Naive thymus-derived CD8-positive, alpha-beta T cell (primary cell): Measurements from ENCODE around the gene MIPEP. TPM values are rescaled to one million over a fixed set of nuclear protein-coding genes. Genes with fewer than 3 reads are reported as not detected.
"Not testable (repeated sequence)": the region's sequence is repeated elsewhere in the genome, so short reads cannot be mapped to it uniquely, and the experiment has no call there.

Experiments
- ATAC-seq, 2 donors: fragments of 150-1000 bp; cut with Tn5 transposase in 1 of 2; sonication (Bioruptor Pico), chemical (Tn5 transposase) in 1 of 2; 1 replicate in 1 of 2; 2 replicates in 1 of 2; pipeline ENCODE4 v1.10.0; 2021; ENCODE audit warnings: mild to moderate bottlenecking in 2 of 2, moderate library complexity in 2 of 2
- POLR2A ChIA-PET: fragments of 350-600 bp; sonication (Branson Sonifier 250); formaldehyde crosslinking; loops from one replicate; lab custom pipeline; 2021; ENCODE audit warnings: antibody characterized with exemption; lab: Charles Lee
- DNase-seq, 10 donors: peaks; one replicate each; pipeline versions ENCODE4 v3.0.0 to v3.0.0-alpha.2; 2020 to 2022
- H3K27ac Mint-ChIP-seq, 10 donors: one replicate each; pipeline ENCODE4 v1.8.0; 2020 to 2022; ENCODE audit warnings: mild to moderate bottlenecking in 10 of 10, mixed read lengths in 10 of 10, moderate library complexity in 4 of 10, inconsistent platforms in 1 of 10
- H3K27me3 Mint-ChIP-seq, 5 donors: one replicate each; pipeline ENCODE4 v1.8.0; 2021 to 2022; ENCODE audit warnings: mixed read lengths in 5 of 5
- H3K36me3 Mint-ChIP-seq, 3 donors: one replicate each; pipeline ENCODE4 v1.8.0; 2020 to 2022; ENCODE audit warnings: mixed read lengths in 3 of 3, mild to moderate bottlenecking in 2 of 3, inconsistent platforms in 1 of 3
- H3K4me1 Mint-ChIP-seq, 4 donors: one replicate each; pipeline ENCODE4 v1.8.0; 2021 to 2022; ENCODE audit warnings: mixed read lengths in 4 of 4
- H3K4me3 Mint-ChIP-seq, 10 donors: one replicate each; pipeline ENCODE4 v1.8.0; 2020 to 2022; ENCODE audit warnings: mild to moderate bottlenecking in 10 of 10, mixed read lengths in 10 of 10, moderate library complexity in 6 of 10, inconsistent platforms in 1 of 10
- H3K9me3 Mint-ChIP-seq, 9 donors: one replicate each; pipeline ENCODE4 v1.8.0; 2020 to 2022; ENCODE audit warnings: mixed read lengths in 9 of 9, mild to moderate bottlenecking in 3 of 9, inconsistent platforms in 1 of 9, moderate library complexity in 1 of 9
- polyA plus RNA-seq, 3 donors: library from polyadenylated mRNA; unstranded; fragments of 300-500 nt; fragmentation: Illumina TruSeq; gene quantifications; one replicate each; pipeline ENCODE4 v1.2.3, GENCODE V29; 2021
- total RNA-seq, 8 experiments: library from RNA in 2 of 8; stranded (reverse) in 2 of 8; gene quantifications; one replicate each; pipeline ENCODE4 v1.2.3 and lab custom pipeline; 2021 to 2026

MIPEP gene
- total and polyA plus RNA-seq, 5 experiments from 2014 or later = 9.4 to 16.6 (median 14.0) TPM

- Mint-ChIP-seq H3K27me3 (peaks cover 0 to 1% (median 0%) of the 10 kb centered on the region in 5 donors), H3K27ac (no peak overlapping the region), H3K9me3 (peaks cover 0 to 7% (median 0%) of the 10 kb centered on the region in 9 donors), H3K4me3 (peak overlapping the region in 1 of 10 donors; percentile 8), H3K36me3 (peaks cover 5 to 24% (median 15%) of the 10 kb centered on the region in 3 donors), H3K4me1 (peaks cover 7 to 33% (median 12%) of the 10 kb centered on the region in 4 donors)
- POLR2A ChIA-PET = interaction anchor here (0.6 kb wide), 1 partner anchor 82 kb away, joined by 3 read pairs; no protein-coding TSS in a partner anchor
- DNase-seq = no peak
- ATAC-seq = no peak
Measured at GRCh38 chr13:23776698-23777574, 112.3 kb downstream of the MIPEP start.

GRCh38 chr13:23772717-23773116 is 116.5 kb downstream of the MIPEP start:
- Mint-ChIP-seq H3K27ac (peak overlapping the region in 1 of 10 donors; percentile 1), H3K4me1 (peaks cover 0 to 26% (median 8%) of the 10 kb centered on the region in 4 donors), H3K4me3 (no peak overlapping the region), H3K9me3 (no peaks in the 10 kb centered on the region), H3K36me3 (peaks cover 5 to 15% (median 9%) of the 10 kb centered on the region in 3 donors), H3K27me3 (peaks cover 0 to 1% (median 0%) of the 10 kb centered on the region in 5 donors)
- ATAC-seq (no peak), DNase-seq (no peak)
- POLR2A ChIA-PET = no interaction called here

DNA sequence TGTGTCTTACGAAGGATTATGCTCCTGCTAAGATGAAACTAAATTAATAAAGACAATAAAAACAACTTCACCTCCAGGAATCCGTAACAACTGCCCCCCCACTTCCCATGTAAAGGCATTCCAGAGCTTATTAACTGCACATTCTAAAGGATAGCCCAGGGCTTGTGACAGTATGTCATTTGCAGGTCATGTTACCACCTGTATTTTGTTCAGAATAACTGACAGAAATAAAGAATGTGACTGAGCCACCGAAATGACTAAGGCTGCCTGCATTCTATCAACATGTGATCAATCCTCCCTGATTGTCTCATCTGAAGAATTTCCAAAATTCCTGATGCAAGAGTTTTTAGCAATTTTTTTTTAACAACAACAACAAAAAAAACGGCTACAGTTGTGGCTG is 117.2 kb downstream of the MIPEP start:
- Mint-ChIP-seq H3K27ac (no peak overlapping the region), H3K4me3 (no peak overlapping the region), H3K36me3 (peaks cover 3 to 12% (median 9%) of the 10 kb centered on the region in 3 donors), H3K27me3 (peaks cover 0 to 1% (median 0%) of the 10 kb centered on the region in 5 donors), H3K9me3 (no peaks in the 10 kb centered on the region), H3K4me1 (peaks cover 0 to 19% (median 9%) of the 10 kb centered on the region in 4 donors)
- DNase-seq (no peak), ATAC-seq (no peak)
- POLR2A ChIA-PET = no interaction called here

DNA sequence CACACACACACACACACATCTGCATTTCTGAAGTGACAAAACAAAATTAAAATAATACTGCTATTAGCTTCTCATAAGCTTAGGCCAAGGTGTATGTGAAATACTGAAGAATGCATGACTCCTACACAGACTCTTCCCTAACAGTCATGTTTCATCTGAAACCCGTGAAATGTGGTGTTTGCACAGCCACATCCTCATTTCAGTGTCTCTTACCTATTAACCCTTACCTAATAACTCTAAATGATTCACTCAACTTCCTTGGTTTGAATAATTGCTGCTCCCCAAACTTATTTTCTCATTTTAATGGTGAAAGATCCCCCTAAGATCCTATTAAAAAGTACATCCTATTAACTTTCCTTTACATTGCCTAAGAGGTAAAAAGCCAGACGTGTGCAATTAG is 117.6 kb downstream of the MIPEP start:
- Mint-ChIP-seq H3K4me3 (no peak overlapping the region), H3K4me1 (peaks cover 0 to 15% (median 9%) of the 10 kb centered on the region in 4 donors), H3K27me3 (peaks cover 0 to 1% (median 0%) of the 10 kb centered on the region in 5 donors), H3K27ac (no peak overlapping the region), H3K36me3 (peaks cover 0 to 8% (median 6%) of the 10 kb centered on the region in 3 donors), H3K9me3 (no peaks in the 10 kb centered on the region)
- no peak for DNase-seq
- ATAC-seq = no peak
- POLR2A ChIA-PET = no interaction called here

GRCh38 chr13:23770973-23771372 is 118.2 kb downstream of the MIPEP start:
- H3K27me3 Mint-ChIP-seq = peaks cover 0 to 1% (median 0%) of the 10 kb centered on the region in 5 donors
- H3K27ac Mint-ChIP-seq = peak overlapping the region in 1 of 10 donors; percentile 48
- no peak for ATAC-seq
- H3K4me3 Mint-ChIP-seq = no peak overlapping the region
- peaks cover 0 to 6% (median 1%) of the 10 kb centered on the region in 3 donors for H3K36me3 Mint-ChIP-seq
- DNase-seq = no peak
- POLR2A ChIA-PET = no interaction called here
- peaks cover 0 to 15% (median 8%) of the 10 kb centered on the region in 4 donors for H3K4me1 Mint-ChIP-seq
- H3K9me3 Mint-ChIP-seq = no peaks in the 10 kb centered on the region

- no peak for ATAC-seq
- no peaks in the 10 kb centered on the region for H3K27me3 Mint-ChIP-seq
- H3K9me3 Mint-ChIP-seq = no peaks in the 10 kb centered on the region
- peak overlapping the region in 1 of 10 donors; percentile 48 for H3K27ac Mint-ChIP-seq
- no peak overlapping the region for H3K4me3 Mint-ChIP-seq
- DNase-seq = no peak
- POLR2A ChIA-PET = no interaction called here
- peaks cover 0 to 14% (median 7%) of the 10 kb centered on the region in 4 donors for H3K4me1 Mint-ChIP-seq
- H3K36me3 Mint-ChIP-seq = peaks cover 0 to 5% (median 0%) of the 10 kb centered on the region in 3 donors
Measured at GRCh38 chr13:23770428-23770827, 118.8 kb downstream of the MIPEP start.

GRCh38 chr13:23769401-23769800 is 119.8 kb downstream of the MIPEP start:
- no peak overlapping the region for H3K27ac Mint-ChIP-seq
- no peaks in the 10 kb centered on the region for H3K27me3 Mint-ChIP-seq
- H3K4me3 Mint-ChIP-seq = no peak overlapping the region
- no peaks in the 10 kb centered on the region for H3K9me3 Mint-ChIP-seq
- peaks cover 0 to 2% (median 0%) of the 10 kb centered on the region in 3 donors for H3K36me3 Mint-ChIP-seq
- DNase-seq (no peak), ATAC-seq (no peak)
- peaks cover 0 to 12% (median 7%) of the 10 kb centered on the region in 4 donors for H3K4me1 Mint-ChIP-seq
- POLR2A ChIA-PET = no interaction called here

GRCh38 chr13:23767838-23768237 is 121.4 kb downstream of the MIPEP start:
- POLR2A ChIA-PET = interaction anchor here (0.6 kb wide), 1 partner anchor 1771 kb away, joined by 3 read pairs; no protein-coding TSS in a partner anchor

GRCh38 chr13:23766939-23767338 is 122.3 kb downstream of the MIPEP start:
- POLR2A ChIA-PET = no interaction called here
- no peaks in the 10 kb centered on the region for H3K27me3 Mint-ChIP-seq
- DNase-seq = no peak
- no peaks in the 10 kb centered on the region for H3K36me3 Mint-ChIP-seq
- no peak overlapping the region for H3K4me3 Mint-ChIP-seq
- H3K27ac Mint-ChIP-seq = peak overlapping the region in 1 of 10 donors; percentile 58
- H3K9me3 Mint-ChIP-seq = no peaks in the 10 kb centered on the region
- ATAC-seq = no peak
- H3K4me1 Mint-ChIP-seq = peaks cover 0 to 12% (median 5%) of the 10 kb centered on the region in 4 donors

More at GRCh38 chr13:23767838-23768237, 121.4 kb downstream of the MIPEP start:
- H3K36me3 Mint-ChIP-seq = no peaks in the 10 kb centered on the region
- DNase-seq = no peak
- H3K9me3 Mint-ChIP-seq = no peaks in the 10 kb centered on the region
- no peak overlapping the region for H3K4me3 Mint-ChIP-seq
- H3K4me1 Mint-ChIP-seq = peaks cover 0 to 12% (median 6%) of the 10 kb centered on the region in 4 donors
- ATAC-seq = no peak
- no peaks in the 10 kb centered on the region for H3K27me3 Mint-ChIP-seq
- no peak overlapping the region for H3K27ac Mint-ChIP-seq

DNA sequence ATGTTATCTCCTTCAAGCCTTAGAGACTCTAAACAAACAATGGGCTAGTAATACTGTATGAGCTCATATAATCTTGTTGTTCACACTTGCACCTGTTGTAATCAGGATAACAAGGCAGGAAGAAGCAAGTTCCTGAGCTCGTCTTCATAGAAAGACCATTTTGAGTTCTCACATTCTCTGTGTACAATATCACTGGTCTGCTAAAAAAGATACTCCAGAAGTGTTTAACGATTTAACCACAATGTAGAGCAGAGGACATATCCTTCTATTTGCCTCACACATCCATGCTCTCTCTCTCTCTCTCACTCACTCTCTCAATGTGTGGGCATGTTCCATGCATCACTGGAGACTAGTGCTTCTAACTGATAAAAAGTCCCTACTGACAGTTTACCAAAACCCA is 122.9 kb downstream of the MIPEP start:
- no peak overlapping the region for H3K27ac Mint-ChIP-seq
- POLR2A ChIA-PET = no interaction called here

DNA sequence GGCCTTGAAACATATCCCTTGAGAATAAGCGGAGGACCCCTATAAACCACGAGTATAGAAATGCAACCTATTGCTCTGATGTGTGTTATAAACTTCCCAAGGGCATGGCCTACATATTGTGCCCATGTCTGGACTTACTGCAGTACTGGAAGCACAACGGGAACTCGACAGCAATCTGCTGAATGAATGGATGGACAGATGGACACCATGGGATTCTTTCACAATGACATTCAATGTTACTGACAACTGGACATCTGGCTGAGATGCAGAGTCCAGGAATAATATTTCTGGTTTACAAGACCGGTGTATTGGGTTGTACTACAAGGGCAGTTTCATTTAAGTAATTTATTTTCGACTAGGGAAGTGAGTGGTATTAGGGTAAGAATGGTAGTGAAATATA is 123.7 kb downstream of the MIPEP start:
- Mint-ChIP-seq H3K27me3 (no peaks in the 10 kb centered on the region), H3K4me3 (no peak overlapping the region), H3K27ac (no peak overlapping the region), H3K9me3 (no peaks in the 10 kb centered on the region), H3K4me1 (peaks cover 0 to 9% (median 4%) of the 10 kb centered on the region in 4 donors), H3K36me3 (no peaks in the 10 kb centered on the region)
- ATAC-seq (no peak), DNase-seq (no peak)
- POLR2A ChIA-PET = no interaction called here

More for the DNA sequence above, 122.9 kb downstream of the MIPEP start:
- ATAC-seq (no peak), DNase-seq (no peak)
- Mint-ChIP-seq H3K4me1 (peaks cover 0 to 9% (median 5%) of the 10 kb centered on the region in 4 donors), H3K27me3 (no peaks in the 10 kb centered on the region), H3K36me3 (no peaks in the 10 kb centered on the region), H3K4me3 (no peak overlapping the region), H3K9me3 (no peaks in the 10 kb centered on the region)

DNA sequence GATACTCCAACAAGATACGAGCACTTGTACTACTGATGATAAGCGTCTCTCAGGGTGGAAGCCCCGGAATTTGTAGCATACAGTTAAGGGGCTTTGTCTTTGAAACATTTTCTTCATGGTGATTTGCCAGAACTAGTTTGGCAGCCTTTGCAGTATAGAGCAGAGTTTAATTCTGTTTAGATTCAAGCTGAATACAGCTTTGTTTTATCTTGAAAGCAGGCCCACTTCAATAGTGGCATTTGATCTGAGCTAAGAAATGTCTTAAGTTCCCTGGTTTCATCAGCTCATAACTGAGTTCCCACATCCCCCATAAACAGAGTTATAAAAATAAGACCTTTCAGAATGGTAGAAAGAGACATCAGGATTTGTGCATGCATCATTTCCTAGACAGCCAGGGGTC is 125.9 kb downstream of the MIPEP start:
- ATAC-seq = no peak
- H3K9me3 Mint-ChIP-seq = no peaks in the 10 kb centered on the region
- peaks cover 0 to 9% (median 4%) of the 10 kb centered on the region in 4 donors for H3K4me1 Mint-ChIP-seq
- H3K36me3 Mint-ChIP-seq = peaks cover 0 to 16% (median 0%) of the 10 kb centered on the region in 3 donors
- no peak overlapping the region for H3K4me3 Mint-ChIP-seq
- no peak overlapping the region for H3K27ac Mint-ChIP-seq
- POLR2A ChIA-PET = no interaction called here
- H3K27me3 Mint-ChIP-seq = no peaks in the 10 kb centered on the region
- DNase-seq = no peak

DNA sequence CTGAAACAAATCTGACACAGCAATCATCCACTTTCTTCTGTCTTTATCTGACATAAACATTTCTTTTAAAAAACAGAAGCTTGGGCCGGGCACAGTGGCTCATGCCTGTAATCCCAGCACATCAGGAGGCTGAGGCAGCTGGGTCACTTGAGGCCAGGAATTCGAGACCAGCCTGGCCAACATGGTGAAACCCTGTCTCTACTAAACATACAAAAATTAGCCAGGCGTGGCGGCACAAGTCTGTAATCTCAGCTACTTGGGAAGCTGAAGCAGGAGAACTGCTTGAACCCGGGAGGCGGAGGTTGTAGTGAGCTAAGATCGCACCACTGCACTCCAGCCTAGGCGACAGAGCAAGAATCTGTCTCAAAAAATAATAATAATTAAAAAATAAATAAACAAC is 127.4 kb downstream of the MIPEP start:
- H3K36me3 Mint-ChIP-seq = peaks cover 0 to 22% (median 2%) of the 10 kb centered on the region in 3 donors
- H3K9me3 Mint-ChIP-seq, POLR2A ChIA-PET, H3K4me3 Mint-ChIP-seq, H3K27ac Mint-ChIP-seq, ATAC-seq, DNase-seq, H3K4me1 Mint-ChIP-seq, H3K27me3 Mint-ChIP-seq: not testable (repeated sequence)
